HG02678 (cell line): ENCODE data around the gene FITM1.

ENCODE experiments used
- ATAC-seq: cut with Tn5 transposase; IDR thresholded peaks from one replicate; pipeline ENCODE4 v1.9.1; 2021; ENCODE audit warnings: mild to moderate bottlenecking, moderate library complexity; ENCODE audit not compliant: unreplicated experiment

The FITM1 gene

DNA sequence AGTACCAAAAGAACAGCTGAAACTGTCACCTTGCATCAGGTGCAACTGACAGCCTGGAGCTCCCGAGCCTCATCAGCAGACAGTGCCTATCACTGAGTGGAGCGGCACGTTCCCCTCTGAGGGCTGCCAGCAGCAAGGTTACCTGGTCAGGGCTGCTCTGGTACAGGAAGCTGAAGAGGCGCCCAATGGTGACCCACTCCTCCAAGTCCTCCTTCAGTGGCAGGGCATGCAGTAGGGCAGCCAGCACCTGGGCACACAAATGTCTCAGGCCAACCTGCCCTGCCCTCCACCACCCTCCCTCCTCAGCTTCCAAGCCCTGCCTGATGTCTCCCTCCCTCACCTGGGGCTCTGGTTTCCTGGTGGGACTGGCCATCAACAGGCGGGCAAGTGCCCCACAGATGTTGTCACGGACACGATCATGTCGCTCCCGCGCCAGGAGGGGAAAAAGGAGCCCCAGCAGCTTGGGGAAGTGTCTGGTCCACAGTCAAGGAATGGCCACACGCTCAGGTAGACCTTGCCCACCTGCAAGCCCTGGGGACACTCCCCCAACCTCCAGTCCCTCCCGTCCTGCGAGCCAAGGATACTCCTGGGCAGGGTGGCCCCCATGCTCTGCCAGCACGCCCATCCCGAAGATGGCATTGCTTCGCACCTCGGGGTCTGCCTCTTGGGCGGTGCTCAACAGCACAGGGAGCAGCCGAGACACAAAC is 51.1 kb downstream of the FITM1 start:
- ATAC-seq, result no peak
